PC-9 (cell line): Measurements from ENCODE around the gene ITIH2. TPM values are rescaled to one million over a fixed set of nuclear protein-coding genes. Genes with fewer than 3 reads are reported as not detected.
A peak's percentile ranks its signal among the peaks of the same experiment; 100 is the strongest.

Experiments
- BruUV-seq: library from RNA; stranded (reverse); fragments of 400-500 nt; replicated peaks from 2 replicates; lab custom pipeline; 2021; lab: Mats Ljungman, UMichigan
- CTCF ChIA-PET: fragments of 300-600 bp; sonication (Branson Sonifier 250); formaldehyde crosslinking; loops from one replicate; lab custom pipeline; 2022; ENCODE audit warnings: antibody characterized with exemption; lab: Charles Lee
- POLR2A ChIA-PET: fragments of 300-600 bp; sonication (Branson Sonifier 250); formaldehyde crosslinking; loops from one replicate; lab custom pipeline; 2022; ENCODE audit warnings: antibody characterized with exemption; ENCODE audit not compliant: unreplicated experiment; lab: Charles Lee
- DNase-seq, 2 experiments: peaks; one replicate each; pipeline versions ENCODE4 v3.0.0 to v3.0.0-alpha.2; 2015 to 2022; ENCODE audit warnings: mixed read lengths in 1 of 2
- H2AFZ ChIP-seq: fragments of 200-600 bp; sonication (generic); 2 replicates; pipeline ENCODE4 v1.8.1; 2017; ENCODE audit warnings: antibody characterized with exemption
- H3F3A ChIP-seq: fragments of 200-600 bp; sonication (generic); 2 replicates; pipeline ENCODE4 v1.8.1; 2017; ENCODE audit warnings: antibody characterized with exemption, mild to moderate bottlenecking, low read depth; ENCODE audit not compliant: insufficient read depth
- H3K27ac ChIP-seq: fragments of 200-600 bp; sonication (generic); 2 replicates; pipeline ENCODE4 v1.6.1; 2016; ENCODE audit warnings: mixed run types
- H3K27me3 ChIP-seq: fragments of 200-600 bp; sonication (generic); 2 replicates; pipeline ENCODE4 v1.6.1; 2016; ENCODE audit warnings: low read depth, mixed run types; ENCODE audit not compliant: insufficient read depth
- H3K36me3 ChIP-seq: fragments of 200-600 bp; sonication (generic); 2 replicates; pipeline ENCODE4 v1.6.1; 2016; ENCODE audit warnings: low read depth, mixed run types
- H3K4me1 ChIP-seq: fragments of 200-600 bp; sonication (generic); replicated peaks from 2 replicates; pipeline ENCODE4 v1.6.1; 2016; ENCODE audit warnings: mixed run types; ENCODE audit not compliant: insufficient read depth
- H3K4me2 ChIP-seq: fragments of 200-600 bp; sonication (generic); 2 replicates; pipeline ENCODE4 v1.6.1; 2017; ENCODE audit warnings: mixed run types
- H3K4me3 ChIP-seq: fragments of 200-600 bp; sonication (generic); 2 replicates; pipeline ENCODE4 v1.6.1; 2016; ENCODE audit warnings: mixed run types
- H3K79me2 ChIP-seq: fragments of 200-600 bp; sonication (generic); 2 replicates; pipeline ENCODE4 v1.6.1; 2017; ENCODE audit warnings: low read depth, mixed run types
- H3K9me2 ChIP-seq: fragments of 200-600 bp; sonication (generic); 2 replicates; pipeline ENCODE4 v1.8.1; 2017; ENCODE audit warnings: mild to moderate bottlenecking; ENCODE audit not compliant: insufficient read depth
- H3K9me3 ChIP-seq: fragments of 200-600 bp; sonication (generic); 2 replicates; pipeline ENCODE4 v1.8.1; 2016; ENCODE audit warnings: low read depth; ENCODE audit not compliant: insufficient read depth
- H4K20me1 ChIP-seq: fragments of 200-600 bp; sonication (generic); 2 replicates; pipeline ENCODE4 v1.8.1; 2017; ENCODE audit not compliant: insufficient read depth
- EZH2 ChIP-seq: fragments of 200-600 bp; sonication (generic); IDR thresholded peaks from 2 replicates; pipeline ENCODE4 v1.8.0; 2017; ENCODE audit warnings: antibody characterized with exemption, low read depth
- intact Hi-C: fragments of 100-400 bp; cut with micrococcal nuclease; formaldehyde crosslinking; loops from one replicate; pipeline ENCODE4 v1.10.0; 2022; ENCODE audit not compliant: unreplicated experiment
- total RNA-seq: library from RNA; stranded (reverse); gene quantifications from 2 replicates; pipeline ENCODE4 v1.2.3, GENCODE V29; 2021
- TF ChIP-seq, protein P1 (sequence below): fragments of 200-600 bp; sonication (generic); conservative IDR thresholded peaks from 2 replicates; pipeline ENCODE4 v1.6.1; 2017; ENCODE audit warnings: mixed run types, antibody characterized with exemption, mild to moderate bottlenecking, moderate library complexity

ITIH2 gene
- total RNA-seq, 1 experiment from 2014 or later = not detected

DNA sequence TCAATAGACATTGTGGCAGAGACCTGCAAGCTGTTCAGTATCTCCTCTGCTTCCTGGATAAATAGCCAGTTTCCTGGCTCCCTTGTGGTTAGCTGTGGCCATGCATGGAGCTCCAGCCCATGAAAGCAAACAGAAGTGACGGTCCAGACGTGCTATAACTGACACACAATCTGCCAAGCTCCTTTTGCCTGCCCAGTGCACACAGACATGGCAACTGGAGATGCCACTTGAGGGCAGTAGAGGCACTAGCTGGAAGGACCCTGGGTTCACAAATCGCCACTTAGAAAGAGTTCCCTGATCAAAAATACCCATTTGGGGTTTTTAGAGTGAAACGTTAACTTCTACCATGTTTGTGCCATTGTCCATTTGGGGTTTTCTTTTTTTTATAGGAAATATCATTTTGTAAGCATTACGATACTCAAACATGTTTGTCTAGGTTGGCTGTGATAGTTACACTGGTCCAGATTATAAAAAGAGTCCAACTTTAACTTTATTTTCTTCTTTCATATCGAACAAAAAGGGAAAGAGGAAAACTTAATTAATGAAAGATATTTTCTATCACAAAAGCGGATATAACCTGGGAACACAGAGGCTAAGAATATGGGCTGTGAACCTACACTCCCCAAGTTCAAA is 53.4 kb downstream of the ITIH2 start:
- no peaks in the 10 kb centered on the region for H3K79me2 ChIP-seq
- intact Hi-C loops = loop anchor here (10.0 kb wide), 1 partner anchor 1548 kb away; no protein-coding TSS in a partner anchor
- H3K27ac ChIP-seq = no peak overlapping the region
- H3K9me2 ChIP-seq = no peaks in the 10 kb centered on the region
- ChIA-PET CTCF (no interaction called here), POLR2A (no interaction called here)
- TF ChIP-seq, protein P1, sequence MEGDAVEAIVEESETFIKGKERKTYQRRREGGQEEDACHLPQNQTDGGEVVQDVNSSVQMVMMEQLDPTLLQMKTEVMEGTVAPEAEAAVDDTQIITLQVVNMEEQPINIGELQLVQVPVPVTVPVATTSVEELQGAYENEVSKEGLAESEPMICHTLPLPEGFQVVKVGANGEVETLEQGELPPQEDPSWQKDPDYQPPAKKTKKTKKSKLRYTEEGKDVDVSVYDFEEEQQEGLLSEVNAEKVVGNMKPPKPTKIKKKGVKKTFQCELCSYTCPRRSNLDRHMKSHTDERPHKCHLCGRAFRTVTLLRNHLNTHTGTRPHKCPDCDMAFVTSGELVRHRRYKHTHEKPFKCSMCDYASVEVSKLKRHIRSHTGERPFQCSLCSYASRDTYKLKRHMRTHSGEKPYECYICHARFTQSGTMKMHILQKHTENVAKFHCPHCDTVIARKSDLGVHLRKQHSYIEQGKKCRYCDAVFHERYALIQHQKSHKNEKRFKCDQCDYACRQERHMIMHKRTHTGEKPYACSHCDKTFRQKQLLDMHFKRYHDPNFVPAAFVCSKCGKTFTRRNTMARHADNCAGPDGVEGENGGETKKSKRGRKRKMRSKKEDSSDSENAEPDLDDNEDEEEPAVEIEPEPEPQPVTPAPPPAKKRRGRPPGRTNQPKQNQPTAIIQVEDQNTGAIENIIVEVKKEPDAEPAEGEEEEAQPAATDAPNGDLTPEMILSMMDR = peak; percentile 34; the same call in 1 of the 2 replicates
- no peak for TF ChIP-seq EZH2
- H3K27me3 ChIP-seq = no peaks in the 10 kb centered on the region
- no peak overlapping the region for H2AFZ ChIP-seq
- no peaks in the 10 kb centered on the region for H4K20me1 ChIP-seq
- peaks cover 9% of the 10 kb centered on the region; the same call in 1 of the 2 replicates for H3K36me3 ChIP-seq
- H3K4me1 ChIP-seq = no peaks in the 10 kb centered on the region
- no peaks in the 10 kb centered on the region for H3K9me3 ChIP-seq
- peak in 1 of 2 experiments; percentile 9 for DNase-seq
- no peak overlapping the region for H3K4me2 ChIP-seq
- BruUV-seq = no TSS peak
- no peak overlapping the region for H3K4me3 ChIP-seq
- no peaks in the 10 kb centered on the region for H3F3A ChIP-seq

DNA sequence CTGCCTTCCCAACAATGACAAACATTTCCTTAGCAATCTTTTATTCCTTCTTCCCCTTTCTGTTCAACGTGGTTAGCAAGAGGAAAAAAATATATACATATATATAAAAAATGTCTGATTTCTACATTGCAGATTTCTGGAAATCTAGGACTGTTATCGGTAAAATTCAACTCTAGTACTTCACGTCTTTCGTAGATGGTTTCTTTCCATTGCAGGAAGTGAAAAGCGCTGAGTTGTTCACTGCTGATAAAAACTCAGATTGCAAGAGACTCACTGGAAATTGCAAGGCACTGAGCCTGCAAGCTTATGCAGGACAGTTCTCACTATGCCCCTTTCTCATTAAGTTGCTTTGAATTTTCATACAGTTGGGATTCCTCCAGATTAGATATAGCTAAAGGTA is 60.8 kb downstream of the ITIH2 start:
- H3K9me3 ChIP-seq = no peaks in the 10 kb centered on the region
- no peak for DNase-seq

DNA sequence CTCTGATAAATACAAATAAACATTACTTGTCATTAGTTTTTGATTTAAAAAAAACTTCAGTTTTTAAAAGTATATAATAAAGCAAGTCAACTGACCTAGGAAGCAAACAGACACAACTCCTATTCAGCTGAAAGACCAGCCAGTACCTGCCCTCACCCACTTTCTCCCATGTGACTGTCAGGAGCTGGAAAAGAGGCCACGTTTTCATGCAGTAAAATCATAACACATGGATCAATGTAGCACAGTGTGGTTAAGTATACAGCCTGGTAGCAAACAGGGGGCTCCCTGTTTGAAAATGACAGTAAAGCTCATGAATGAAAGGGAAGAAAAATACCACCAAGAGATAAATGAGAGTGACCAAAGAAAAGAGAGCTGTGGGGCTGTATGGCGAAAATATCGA is 63.1 kb downstream of the ITIH2 start:
- Histone ChIP-seq H3K4me1 (no peaks in the 10 kb centered on the region), H3K27ac (no peak overlapping the region), H3K9me2 (no peaks in the 10 kb centered on the region), H3K36me3 (no peaks in the 10 kb centered on the region), H2AFZ (no peak overlapping the region), H3K9me3 (no peaks in the 10 kb centered on the region), H4K20me1 (no peaks in the 10 kb centered on the region), H3F3A (no peaks in the 10 kb centered on the region), H3K4me2 (no peak overlapping the region), H3K79me2 (no peaks in the 10 kb centered on the region), H3K27me3 (no peaks in the 10 kb centered on the region), H3K4me3 (no peak overlapping the region)
- ChIA-PET POLR2A (no interaction called here), CTCF (no interaction called here)
- intact Hi-C loops = no loop called here
- TF ChIP-seq EZH2 = no peak
- TF ChIP-seq, protein P1 = no peak
- no peak for DNase-seq
- BruUV-seq = no TSS peak

More for the DNA sequence above, 60.8 kb downstream of the ITIH2 start:
- no peaks in the 10 kb centered on the region for H3K27me3 ChIP-seq
- H3K4me1 ChIP-seq = no peaks in the 10 kb centered on the region
- no peak overlapping the region for H3K4me3 ChIP-seq
- H3K36me3 ChIP-seq = 0 out of 2 replicates have a peak, but pooled peaks cover 6% of the 10 kb centered on the region
- ChIA-PET CTCF (no interaction called here), POLR2A (no interaction called here)
- H3K9me2 ChIP-seq = no peaks in the 10 kb centered on the region
- intact Hi-C loops = no loop called here
- H4K20me1 ChIP-seq = no peaks in the 10 kb centered on the region
- BruUV-seq = no TSS peak
- TF ChIP-seq EZH2 = no peak
- TF ChIP-seq, protein P1 = no peak
- H3K27ac ChIP-seq = no peak overlapping the region
- no peak overlapping the region for H3K4me2 ChIP-seq
- no peaks in the 10 kb centered on the region for H3K79me2 ChIP-seq
- H2AFZ ChIP-seq = no peak overlapping the region
- H3F3A ChIP-seq = no peaks in the 10 kb centered on the region
